Activated gamma-delta T cell treated with Interleukin-2 at 50 U/mL for 16 hours (primary cell): ENCODE results near the gene SPATA12.

ENCODE experiments used
- DNase-seq: peaks from one replicate; pipeline ENCODE4 v3.0.0-alpha.2; 2020

SPATA12 gene, protein sequence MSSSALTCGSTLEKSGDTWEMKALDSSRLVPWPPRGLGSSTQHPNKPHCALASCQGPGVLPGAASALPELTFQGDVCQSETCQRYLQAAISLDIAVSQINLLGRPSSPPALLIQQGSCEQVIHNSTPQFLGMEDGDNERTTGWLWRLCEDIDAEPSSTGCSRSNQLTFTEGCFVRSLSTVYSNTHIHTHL

DNA sequence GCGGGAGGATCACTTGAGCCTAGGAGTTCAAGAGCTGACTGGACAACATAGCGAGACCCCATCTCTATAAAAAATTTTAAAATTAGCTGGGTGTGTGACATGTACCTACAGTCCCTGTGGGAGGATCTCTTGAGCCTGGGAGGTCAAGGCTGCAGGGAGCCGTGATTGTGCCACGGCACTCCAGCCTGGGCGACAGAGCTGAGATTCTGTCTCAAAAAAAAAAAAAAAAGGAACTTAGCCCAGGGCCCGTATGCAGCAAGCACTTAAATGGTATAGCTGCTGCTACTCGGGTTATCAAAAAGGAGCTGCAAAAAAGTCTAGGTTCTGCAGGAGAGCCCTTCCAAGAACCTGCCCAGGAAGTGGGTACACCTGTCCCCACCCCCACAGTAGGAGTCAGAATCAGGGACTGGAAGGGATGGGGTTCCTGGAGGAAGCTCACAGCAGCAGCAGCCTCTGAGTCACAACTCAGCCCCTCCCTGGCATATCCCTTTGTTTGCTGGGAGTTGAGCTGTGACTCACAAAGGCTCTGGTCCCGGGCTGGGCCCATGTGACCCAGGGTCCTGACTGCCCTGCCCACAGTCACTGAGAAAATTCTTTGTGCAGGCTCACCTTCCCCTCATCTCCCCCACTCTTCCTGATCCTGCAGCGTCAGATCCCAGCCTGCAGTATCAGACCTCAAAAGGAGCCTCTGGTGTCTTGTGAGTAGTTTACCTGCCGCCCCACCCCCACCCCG, at the start of gene SPATA12:
SPATA12 (plus strand) TSS at position 576 of the 733 bp plus-strand sequence. CDS start 13,031 bp downstream, outside the sequence.
- no peak for DNase-seq

DNA sequence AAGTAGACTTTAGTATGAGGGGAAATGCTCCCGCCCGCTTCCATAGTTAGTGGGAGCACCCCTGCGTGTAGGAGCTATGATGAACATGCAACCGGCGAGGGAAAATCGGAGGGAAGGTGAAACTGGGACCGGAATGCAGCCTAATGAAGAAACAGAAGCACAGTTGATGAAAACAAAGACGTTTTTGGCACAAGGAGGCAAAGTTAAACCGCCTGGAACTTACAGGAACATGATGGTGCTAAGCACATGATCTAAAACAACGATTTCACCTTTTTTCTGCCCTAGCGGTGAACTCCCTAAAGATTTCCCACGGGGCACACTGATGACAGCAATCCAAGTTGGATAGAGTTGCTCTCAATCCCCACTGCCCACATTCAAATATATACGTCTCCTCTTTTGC, 49.4 kb upstream of the SPATA12 start:
- DNase-seq: no peak

DNA sequence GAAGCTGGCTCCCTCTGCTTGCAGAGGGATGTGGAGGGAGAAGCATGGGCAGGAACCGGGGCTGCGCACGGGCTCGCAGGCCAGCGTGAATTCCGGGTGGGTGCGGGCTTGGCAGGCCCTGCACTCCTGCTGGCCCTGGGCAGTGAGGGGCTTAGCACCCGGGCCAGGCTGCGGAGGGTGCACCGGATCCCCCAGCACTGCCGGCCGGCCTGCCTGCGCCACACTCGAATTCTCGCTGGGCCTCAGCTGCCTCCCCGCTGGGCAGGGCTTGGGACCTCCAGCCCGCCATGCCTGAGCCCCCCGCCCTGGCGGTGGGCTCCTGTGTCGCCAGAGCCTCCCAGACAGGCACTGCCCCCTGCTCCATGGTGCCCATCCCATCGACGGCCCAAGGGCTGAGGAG, 47.6 kb upstream of the SPATA12 start:
- no peak for DNase-seq

DNA sequence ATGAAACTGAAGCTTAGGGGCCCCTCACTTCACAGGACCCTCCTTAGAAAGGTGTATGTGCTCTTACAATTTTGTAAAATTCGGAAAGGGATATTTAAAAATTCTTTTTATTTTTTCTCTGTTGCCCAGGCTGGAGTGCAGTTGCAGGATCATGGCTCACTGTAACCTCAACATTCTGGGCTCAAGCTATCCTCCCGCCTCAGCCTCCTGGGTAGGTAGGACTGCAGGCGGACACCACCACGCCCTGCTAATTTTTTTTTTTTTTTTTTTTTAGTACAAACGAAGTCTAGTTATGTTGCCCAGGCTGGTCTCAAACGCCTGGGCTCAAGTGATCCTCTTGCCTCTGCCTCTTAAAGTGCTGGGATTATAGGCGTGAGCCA, 45.1 kb upstream of the SPATA12 start:
- DNase-seq: no peak

DNA sequence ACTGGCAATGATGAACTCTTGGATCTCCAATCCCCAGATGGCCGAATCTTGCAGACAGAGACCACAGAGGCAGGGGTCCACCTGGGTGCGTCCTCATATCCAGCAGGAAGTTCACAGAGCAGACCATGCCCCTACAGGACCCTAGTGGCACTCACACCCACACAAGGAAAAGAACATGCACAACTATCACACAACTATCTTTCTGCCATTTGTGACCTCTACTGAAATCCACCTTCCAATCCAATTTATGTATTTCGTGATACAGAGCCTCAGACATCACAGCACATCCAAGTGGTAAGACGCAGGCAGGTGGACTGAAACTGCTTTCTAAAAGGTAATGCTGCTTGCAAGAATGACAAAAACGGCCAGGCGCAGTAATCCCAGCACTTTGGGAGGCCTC, 44.6 kb upstream of the SPATA12 start:
- no peak for DNase-seq

DNA sequence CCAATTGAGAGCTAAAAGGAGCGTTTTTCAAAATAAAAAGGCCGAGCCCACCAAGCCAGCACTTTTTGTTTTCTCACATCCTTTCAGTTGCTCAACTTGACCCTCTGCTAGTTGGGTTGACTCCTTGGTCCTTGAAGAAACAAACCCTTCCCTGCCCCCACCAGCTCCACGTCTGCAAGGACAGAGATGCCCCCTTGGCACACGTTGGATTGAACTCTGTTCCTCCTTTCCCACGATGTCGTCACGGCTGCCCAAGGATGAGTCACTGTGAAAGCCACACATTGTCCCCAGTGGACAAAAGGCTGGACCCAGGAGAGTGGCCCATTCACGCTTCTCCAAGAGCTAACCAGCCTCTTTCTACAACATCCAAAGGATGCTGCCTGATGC, 43.0 kb upstream of the SPATA12 start:
- DNase-seq: no peak

DNA sequence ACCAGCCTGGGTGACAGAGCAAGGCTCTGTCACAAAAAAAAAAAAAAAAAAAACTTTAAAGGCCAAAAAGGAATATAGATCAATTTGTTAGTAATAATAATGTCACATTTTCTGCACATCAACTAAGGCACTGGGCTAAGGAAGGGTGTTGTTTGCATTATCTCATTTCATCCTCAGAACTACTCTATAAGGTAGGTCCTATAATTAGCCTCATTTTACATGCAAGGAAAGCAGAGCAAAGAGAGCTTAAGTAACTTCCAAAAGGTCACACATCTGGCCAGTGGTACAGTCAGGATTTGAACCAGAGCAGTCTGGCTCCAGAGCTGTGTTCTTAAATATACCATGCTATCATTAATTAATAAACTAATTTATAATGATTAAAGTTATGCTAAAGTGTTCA, 42.2 kb upstream of the SPATA12 start:
- no peak for DNase-seq

DNA sequence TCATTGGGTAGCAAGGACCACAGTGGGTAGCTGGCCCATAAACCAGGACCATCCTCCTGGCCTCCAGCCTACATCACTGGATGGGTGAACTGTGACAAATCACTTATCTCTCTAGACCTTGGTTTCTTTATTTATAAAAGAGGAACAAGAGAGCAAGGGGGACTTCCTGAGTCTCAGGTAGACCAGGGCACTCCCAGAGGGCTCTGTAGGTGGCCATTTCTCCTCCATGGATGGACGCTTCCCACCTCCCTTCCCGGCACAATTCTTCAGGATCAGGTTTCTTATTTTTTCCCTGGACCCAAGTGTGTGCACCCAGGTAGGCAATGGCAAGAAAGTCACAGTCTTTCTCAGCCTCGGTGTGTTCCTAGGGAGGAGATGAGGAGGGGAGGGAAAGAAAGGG, 41.4 kb upstream of the SPATA12 start:
- no peak for DNase-seq

DNA sequence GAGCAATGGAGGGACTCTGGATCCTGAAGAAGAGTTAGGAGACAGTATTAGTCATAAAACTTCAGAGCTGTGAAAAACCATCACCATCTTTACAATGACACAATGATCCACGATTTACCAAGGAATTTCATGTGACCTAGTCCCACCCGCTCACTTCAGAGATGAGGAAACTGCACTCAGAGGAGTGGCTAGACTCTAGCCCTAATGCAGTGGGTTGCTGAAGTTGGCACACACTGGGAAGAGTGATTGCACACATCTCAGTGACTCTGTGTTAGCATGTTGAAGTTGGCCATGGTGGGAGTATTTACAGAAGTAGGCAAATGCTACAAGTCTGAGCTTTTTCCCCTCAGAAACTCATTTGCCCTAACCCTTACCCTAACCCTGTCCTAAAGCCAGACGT, 35.2 kb upstream of the SPATA12 start:
- no peak for DNase-seq

DNA sequence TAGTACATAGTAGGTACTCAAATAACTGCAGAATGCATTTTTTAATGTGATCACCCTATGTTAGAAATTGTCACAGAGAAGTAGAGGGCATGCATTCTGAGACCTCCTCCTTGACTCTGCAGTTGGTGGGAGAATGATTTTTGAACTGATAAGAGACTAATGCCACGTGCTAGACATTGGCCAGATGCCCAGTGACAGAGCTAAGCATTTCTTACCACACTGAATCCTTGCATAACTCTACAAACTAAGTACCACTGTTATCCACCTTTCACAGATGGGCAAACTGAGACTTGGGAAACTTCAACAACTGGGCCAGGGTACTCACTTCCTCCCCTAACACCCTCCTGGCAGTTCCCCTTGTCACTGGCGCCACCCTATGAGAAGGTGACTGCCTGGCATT, 33.5 kb upstream of the SPATA12 start:
- no peak for DNase-seq

DNA sequence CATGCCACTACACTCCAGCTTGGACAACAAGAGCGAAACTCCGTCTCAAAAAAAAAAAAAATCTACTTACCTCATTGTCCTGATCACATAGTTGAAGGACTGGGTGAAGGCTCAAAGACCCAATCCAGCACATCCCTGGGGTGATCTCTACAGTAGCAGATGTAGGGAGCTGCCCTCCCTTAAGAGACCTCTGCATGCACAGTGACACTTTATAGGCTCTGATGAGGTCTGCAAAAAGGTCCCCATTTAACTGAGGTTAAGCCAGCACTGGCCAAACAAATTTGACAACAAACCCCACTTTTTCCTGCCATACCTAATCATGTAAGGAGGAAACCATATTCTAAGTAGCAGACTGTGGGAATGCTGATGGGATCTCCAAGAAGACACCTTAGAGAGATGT, 31.1 kb upstream of the SPATA12 start:
- no peak for DNase-seq

DNA sequence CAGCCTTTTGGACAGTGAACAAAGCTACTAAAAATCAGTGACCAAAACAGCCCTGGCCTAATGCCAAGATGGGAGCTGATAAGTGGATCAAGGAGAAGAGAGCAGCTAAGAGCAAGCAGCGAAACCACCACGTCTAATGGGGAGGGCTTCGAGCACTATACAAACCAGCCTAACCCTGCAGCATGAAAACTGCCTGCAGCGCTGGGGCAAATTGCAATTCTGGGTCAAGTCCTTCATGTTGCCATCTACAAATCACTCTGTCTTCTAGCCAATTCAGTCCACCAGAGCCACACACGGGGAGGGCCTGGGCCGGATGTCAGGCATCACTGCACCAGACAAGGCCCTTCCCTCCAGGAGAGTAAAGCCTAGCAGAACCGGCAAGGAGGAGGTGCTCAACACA, 30.5 kb upstream of the SPATA12 start:
- DNase-seq: no peak

DNA sequence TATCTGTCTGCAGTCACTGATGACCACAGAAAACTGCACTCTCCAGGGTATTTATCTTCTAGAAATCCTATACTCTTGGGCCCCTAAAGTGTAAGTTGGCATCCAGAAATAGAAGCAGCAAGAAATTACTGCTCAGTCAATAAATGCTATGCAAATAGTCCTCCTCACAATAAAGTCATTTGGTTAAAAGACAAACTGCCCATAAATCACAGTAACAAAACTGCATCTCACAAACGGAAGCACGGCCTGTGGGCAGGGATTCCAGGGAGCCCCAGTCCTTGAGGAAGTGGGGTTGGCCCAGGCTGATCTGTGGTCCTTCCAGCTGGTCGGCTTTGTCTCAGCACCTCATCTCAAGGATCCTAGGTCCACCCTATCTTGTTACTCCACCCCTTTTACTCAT, 29.7 kb upstream of the SPATA12 start:
- DNase-seq: no peak

DNA sequence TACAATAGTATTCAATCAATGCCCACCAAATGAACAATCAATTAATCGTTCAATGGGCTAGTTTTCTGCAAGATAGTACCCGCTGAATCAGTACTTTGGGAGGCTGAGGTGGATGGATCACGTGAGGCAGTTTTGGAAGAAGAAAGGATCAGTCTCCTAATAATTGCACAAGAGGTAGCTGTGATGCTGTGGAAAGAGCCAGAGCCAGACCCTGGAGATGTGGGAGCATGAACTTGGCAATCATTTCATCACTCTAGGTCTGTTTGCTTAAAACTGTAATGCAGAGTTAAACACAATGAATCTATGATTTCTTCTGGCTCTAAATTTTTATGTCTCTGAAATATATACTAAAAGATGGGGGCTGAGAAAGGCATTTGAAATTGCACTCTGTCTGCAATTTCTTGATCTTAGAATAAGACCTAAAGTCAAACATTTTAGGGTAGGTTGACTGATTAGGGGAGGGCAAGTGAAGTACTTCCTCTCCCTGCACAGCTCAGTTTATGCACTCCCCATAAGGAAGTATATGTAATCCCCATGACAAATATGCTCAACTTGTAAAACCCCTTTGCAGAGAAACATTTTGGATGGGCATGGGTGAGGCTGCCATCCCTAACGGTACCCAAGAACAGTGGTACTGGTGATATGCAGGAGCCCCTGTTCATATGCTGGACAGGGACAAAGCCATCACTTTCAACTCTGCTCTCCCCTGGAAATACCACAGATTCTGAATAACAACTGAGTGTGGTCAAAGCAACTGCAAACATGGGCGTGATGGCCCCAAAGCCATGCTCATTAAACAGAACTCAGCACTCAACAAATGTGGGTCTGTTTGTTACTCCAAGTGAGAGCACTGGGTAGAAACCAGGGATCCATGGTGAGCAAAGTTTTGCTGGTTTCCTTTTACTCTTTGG, 28.6 kb upstream of the SPATA12 start:
- DNase-seq: no peak

DNA sequence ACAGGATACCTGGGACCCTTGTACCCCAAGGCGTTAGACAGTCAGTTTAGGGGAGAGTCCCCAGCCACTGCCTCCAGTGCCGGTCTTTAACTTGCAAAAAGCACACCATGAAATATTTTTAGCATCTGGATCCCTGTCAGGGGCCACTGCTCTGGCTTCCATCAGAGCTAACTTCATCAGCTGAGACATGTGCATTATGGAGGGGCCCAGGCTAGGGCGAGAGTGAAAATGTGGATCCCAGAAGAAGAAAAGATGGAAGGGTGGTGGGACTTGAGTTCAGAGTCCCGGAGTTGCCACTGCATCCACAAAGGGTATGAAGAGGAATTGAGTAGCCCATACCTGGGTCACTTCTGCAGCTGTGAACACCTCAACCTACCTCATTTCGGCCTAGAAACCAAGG, 23.5 kb upstream of the SPATA12 start:
- DNase-seq: no peak

DNA sequence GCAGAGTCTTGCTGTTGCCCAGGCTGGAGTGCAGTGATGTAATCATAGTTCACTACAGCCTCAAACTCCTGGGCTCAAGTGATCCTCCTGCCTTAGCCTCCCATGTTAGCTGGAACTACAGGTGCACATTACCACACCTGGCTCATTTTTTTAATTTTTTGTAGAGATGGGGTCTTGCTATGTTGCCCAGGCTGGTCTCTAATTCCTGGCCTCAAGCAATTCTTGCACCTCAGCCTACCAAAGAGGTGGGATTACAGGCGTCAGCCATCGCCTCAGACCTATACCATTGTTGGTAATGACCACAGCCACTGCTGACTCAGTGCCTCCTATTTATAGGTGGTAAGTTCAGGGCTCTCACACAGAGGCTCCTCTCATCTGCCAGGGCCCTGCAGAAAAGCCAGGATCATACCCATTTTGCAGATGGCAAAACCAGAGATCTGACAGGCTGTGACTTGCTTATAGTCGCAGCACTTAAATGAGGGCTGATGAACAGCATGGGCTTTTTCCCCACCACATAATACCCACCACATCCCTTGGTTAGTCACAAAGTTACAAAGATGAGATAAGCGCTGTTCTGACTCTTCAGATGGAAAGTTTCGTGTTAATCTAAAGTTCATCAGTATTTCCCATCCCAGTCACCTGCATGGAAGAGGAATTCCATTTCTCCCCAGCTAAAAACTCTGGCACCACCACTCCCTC, 21.8 kb upstream of the SPATA12 start:
- no peak for DNase-seq

DNA sequence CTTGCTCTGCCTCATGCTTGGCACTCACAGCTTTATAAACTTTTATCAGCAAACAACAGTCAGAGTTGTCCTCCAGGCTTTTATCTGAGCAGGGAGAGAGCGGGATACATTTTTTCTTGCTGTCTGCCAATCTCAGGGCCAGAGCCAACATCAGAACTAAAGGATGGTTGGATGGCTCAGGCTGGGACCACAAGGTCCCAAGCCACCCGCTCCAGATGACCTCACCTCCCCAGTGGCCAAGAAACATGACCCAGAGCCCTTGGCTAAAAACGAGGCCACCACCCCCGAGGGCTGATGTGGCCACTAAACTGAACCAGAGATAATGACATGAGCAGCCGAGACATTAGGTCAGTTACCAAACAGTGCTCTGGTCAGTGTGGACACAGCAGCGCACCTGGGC, 18.8 kb upstream of the SPATA12 start:
- DNase-seq: no peak

DNA sequence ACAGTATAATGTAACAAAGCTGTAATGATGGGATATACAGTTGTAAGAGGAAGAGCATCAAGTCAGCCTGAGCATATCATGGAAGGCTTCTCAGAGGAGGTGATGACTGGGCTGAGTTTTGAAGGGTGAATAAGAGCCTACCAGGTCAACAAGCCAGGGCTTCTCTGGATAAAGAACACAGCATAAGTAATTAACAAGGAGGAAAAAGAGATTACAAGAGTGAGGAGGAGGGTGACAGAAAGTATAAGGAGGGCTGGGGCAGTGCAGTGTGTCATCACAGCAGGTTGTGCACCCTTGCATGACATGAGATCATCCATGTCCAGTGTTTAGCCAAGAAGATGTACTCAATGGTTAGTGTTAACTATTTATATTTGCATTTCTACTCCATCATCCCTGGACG, 16.9 kb upstream of the SPATA12 start:
- DNase-seq: no peak

DNA sequence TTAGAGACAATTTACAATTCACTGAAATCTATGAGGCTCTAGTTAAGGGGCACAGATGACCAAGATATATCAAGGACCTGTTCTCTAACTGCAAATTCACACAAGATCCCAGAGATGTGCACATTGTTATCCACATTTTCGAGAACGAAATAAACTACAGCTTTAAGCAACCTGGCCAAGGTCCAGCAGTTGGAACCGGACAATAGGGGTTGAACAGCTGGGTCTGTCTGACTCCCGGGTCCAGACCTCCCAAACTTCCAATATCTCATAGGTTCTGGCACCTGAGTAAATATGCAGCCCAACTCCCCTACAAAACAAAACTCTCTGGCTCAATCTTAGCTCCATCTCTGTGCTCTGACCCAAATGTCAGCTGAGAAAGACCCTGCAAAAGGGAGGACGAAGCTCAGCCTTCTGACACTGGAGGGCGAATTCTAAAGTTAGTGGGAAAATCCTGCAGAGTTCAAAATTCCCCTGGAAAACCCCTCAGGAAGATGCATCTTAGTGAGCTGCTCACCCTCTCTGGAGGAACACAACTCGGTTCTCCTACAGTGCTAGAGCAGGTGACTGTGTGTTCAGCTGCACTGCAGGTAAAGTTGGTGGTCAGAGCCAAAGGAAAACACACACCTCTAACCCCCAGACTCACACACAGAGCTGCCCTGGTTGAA, 14.2 kb upstream of the SPATA12 start:
- DNase-seq: no peak

DNA sequence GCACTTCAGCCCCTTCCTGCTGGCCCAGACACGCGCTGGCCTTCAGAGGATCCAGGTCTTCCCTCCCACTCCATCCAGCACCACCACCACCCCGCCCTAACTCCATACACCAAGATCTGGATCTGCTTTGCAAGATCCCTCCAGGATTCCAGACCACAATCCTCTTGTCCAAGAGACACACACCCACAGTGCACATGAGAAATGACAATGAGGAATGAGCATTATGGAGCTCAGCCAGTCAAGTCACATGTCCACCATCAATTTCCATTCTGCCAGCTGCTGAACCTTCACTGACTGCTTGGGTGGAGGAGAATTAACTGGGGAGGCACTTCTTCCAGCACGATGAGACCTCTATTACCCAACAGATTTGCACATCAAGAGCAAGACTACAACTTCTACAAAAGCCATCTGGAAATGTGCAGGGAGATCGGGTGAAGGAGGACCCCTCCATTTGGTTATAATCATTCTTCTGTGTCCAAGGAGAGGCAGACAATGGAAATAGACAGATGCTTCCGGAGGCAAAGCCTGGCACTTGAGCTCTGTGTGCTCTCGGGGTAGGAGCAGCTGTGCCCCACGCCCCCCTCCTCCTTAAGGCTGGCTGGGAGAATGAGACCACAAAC, 12.3 kb upstream of the SPATA12 start:
- DNase-seq: no peak

DNA sequence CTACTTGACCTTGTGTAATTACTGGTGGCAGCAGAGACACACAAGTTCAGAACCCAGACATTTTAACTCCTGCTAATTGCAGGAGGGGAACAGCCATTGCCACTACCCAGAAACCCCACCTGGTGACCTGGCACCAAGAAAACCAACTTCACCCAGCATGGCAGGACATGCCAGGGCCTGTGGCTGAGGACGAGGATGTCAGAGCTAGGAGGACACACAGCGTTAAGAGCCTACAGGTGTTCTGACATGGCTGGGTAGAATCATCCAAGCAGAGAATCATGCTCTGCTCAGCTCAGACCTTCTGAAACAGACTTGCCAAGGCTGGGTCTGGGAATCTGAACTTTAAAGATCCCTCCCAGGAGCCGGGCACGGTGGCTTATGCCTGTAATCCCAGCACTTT, 11.7 kb upstream of the SPATA12 start:
- no peak for DNase-seq

DNA sequence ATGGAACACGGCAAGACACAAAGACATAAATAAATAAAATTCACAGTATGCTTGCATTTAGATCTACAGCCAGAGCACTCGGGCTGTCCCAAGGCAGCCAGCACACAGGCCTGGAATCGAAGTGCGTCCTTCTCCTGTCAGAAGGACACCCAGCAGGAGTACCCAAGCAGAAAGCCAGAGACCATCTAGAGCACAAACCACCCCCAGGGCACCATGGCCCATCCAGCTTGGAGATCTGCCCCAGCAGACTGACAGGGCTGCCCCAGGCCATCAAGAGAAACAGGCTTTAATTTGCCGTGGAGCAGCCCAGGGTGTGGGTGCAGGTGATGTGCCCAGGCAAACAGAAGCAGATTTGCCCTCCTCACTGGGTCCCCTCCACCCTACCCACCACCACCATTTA, 7.8 kb upstream of the SPATA12 start:
- no peak for DNase-seq
